Cardiac muscle cell (in vitro differentiated cells and primary cell): ENCODE data around the gene DHRS7. TPM values are rescaled to one million over a fixed set of nuclear protein-coding genes. Genes with fewer than 3 reads are reported as not detected.

Experiments used
- DNase-seq, 2 donors: peaks; one replicate each; pipeline versions ENCODE4 v3.0.0 to v3.0.0-alpha.2; 2010 to 2017; ENCODE audit warnings: low read depth in 1 of 2, low spot score in 1 of 2
- H3K27ac ChIP-seq: fragments of 200-600 bp; sonication (generic); 2 replicates; pipeline ENCODE4 v1.5.1; 2016
- H3K27me3 ChIP-seq: fragments of 200-600 bp; sonication (generic); 2 replicates; pipeline ENCODE4 v1.6.0; 2016; ENCODE audit warnings: control low read depth
- H3K36me3 ChIP-seq: fragments of 200-600 bp; sonication (generic); 2 replicates; pipeline ENCODE4 v1.5.1; 2016; ENCODE audit warnings: control low read depth
- H3K4me1 ChIP-seq: fragments of 200-600 bp; sonication (generic); 2 replicates; pipeline ENCODE4 v1.8.1; 2017; ENCODE audit warnings: low read depth, mild to moderate bottlenecking, mixed run types
- H3K4me3 ChIP-seq: fragments of 200-600 bp; sonication (generic); 2 replicates; pipeline ENCODE4 v1.5.1; 2016; ENCODE audit warnings: mild to moderate bottlenecking
- H3K9me3 ChIP-seq: fragments of 200-600 bp; sonication (generic); 2 replicates; pipeline ENCODE4 v1.5.1; 2017; ENCODE audit warnings: low read depth, mild to moderate bottlenecking, control low read depth
- polyA plus RNA-seq: library from polyadenylated mRNA; unstranded; fragments of >200 nt; fragmentation: Nextera tagmentation; extraction: Ambion mirVana; gene quantifications from 2 replicates; pipeline ENCODE4 v1.2.1, GENCODE V29; 2016
- total RNA-seq: library from RNA; depleted of rRNA; stranded (reverse); fragments of >200 nt; gene quantifications from 2 replicates; pipeline ENCODE4 v1.2.3, GENCODE V29; 2016
- TF ChIP-seq, protein P1 (sequence below): IDR thresholded peaks from 2 replicates; pipeline ENCODE4 v1.5.1; 2012; ENCODE audit warnings: low read depth, mild to moderate bottlenecking, low read length

Gene DHRS7
- total and polyA plus RNA-seq, 2 experiments from 2014 or later = 24.1 to 36.4 TPM

DNA sequence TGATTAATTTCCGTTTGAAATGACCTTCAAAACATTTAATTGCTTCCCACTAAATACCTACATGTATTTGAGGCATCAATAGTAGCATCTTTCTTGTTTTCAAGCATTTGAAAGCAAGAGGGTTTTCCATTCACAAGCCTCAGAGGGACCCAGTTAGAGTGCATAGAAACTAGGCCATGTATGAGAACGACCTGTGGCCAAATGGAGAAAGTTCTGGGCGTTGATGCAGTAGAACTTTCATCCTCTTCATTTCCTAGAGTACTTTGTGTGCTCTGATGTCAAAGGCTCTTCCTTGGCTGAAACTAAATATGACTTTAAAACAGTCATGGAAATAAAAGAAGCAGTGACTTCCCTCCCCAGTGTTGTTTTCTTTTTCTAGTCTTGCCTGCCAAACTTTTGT lies 944 bp upstream of the DHRS7 start:
- no peak for DNase-seq
- H3K27ac ChIP-seq = no peak overlapping the region
- H3K36me3 ChIP-seq = no peaks in the 10 kb centered on the region
- H3K27me3 ChIP-seq = no peaks in the 10 kb centered on the region
- no peak overlapping the region for H3K4me3 ChIP-seq
- no peaks in the 10 kb centered on the region for H3K4me1 ChIP-seq
- no peaks in the 10 kb centered on the region for H3K9me3 ChIP-seq
- TF ChIP-seq, protein P1, sequence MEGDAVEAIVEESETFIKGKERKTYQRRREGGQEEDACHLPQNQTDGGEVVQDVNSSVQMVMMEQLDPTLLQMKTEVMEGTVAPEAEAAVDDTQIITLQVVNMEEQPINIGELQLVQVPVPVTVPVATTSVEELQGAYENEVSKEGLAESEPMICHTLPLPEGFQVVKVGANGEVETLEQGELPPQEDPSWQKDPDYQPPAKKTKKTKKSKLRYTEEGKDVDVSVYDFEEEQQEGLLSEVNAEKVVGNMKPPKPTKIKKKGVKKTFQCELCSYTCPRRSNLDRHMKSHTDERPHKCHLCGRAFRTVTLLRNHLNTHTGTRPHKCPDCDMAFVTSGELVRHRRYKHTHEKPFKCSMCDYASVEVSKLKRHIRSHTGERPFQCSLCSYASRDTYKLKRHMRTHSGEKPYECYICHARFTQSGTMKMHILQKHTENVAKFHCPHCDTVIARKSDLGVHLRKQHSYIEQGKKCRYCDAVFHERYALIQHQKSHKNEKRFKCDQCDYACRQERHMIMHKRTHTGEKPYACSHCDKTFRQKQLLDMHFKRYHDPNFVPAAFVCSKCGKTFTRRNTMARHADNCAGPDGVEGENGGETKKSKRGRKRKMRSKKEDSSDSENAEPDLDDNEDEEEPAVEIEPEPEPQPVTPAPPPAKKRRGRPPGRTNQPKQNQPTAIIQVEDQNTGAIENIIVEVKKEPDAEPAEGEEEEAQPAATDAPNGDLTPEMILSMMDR = no peak

DNA sequence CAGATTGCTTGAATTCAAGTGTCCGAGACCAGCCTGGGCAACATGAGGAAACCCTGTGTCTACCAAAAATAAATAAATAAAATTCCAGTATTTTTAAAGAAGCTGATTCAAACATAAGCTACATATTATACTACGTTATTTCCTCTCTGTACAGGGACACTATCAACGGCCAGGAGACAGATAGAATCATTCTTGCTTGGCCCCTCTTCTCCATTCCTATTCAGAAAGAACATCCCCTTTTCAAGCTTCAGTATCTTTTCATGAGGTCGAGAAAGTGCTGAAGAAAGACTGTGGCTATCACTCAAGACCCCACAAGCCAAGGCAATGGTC lies 314 bp upstream of the DHRS7 start:
- Histone ChIP-seq H3K36me3 (no peaks in the 10 kb centered on the region), H3K27me3 (no peaks in the 10 kb centered on the region), H3K4me1 (no peaks in the 10 kb centered on the region), H3K27ac (peak overlapping the region; percentile 71), H3K4me3 (peak overlapping the region; percentile 70), H3K9me3 (no peaks in the 10 kb centered on the region)
- no peak for DNase-seq
- TF ChIP-seq, protein P1 = no peak

DNA sequence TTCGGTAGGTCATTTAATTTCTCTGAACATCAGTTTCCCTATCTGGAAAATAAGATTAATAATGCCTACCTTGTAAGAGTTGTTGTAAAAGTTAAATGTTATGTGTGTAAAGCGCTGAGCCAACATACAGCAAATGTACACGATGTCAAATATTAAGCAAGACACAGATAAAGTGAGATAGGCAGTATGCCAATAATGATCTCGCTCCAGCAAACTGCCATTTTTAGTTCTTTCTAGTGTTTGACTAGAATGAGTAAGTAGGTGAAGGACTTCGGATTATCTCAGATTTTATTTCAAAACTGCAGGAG lies 840 bp downstream of the DHRS7 start:
- TF ChIP-seq, protein P1 = no peak
- no peak for DNase-seq
- no peaks in the 10 kb centered on the region for H3K36me3 ChIP-seq
- no peaks in the 10 kb centered on the region for H3K27me3 ChIP-seq
- peak overlapping the region; percentile 70 for H3K4me3 ChIP-seq
- no peaks in the 10 kb centered on the region for H3K4me1 ChIP-seq
- no peaks in the 10 kb centered on the region for H3K9me3 ChIP-seq
- no peak overlapping the region for H3K27ac ChIP-seq

DNA sequence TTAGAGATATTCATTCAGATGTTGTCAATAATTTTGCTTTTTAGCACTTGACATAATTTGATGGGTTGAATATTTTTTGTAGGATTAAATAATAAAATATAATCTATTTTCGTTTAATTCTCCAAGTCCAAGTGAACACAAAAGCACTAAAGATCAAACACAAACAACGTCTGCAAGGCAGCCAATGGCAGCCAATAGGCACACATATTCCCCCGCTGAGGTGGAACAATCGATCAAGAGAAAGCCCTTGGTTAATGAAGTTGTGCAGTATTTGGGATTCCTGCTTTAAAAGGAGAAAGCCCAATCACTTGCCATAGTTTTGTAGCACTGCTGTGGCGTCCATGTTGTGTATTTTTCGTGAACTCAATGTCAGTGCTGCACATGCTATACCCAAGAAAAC lies 1.5 kb downstream of the DHRS7 start:
- Histone ChIP-seq H3K27me3 (no peaks in the 10 kb centered on the region), H3K4me3 (peak overlapping the region; percentile 70), H3K9me3 (no peaks in the 10 kb centered on the region), H3K4me1 (no peaks in the 10 kb centered on the region), H3K36me3 (no peaks in the 10 kb centered on the region), H3K27ac (no peak overlapping the region)
- DNase-seq = no peak
- TF ChIP-seq, protein P1 = no peak

DNA sequence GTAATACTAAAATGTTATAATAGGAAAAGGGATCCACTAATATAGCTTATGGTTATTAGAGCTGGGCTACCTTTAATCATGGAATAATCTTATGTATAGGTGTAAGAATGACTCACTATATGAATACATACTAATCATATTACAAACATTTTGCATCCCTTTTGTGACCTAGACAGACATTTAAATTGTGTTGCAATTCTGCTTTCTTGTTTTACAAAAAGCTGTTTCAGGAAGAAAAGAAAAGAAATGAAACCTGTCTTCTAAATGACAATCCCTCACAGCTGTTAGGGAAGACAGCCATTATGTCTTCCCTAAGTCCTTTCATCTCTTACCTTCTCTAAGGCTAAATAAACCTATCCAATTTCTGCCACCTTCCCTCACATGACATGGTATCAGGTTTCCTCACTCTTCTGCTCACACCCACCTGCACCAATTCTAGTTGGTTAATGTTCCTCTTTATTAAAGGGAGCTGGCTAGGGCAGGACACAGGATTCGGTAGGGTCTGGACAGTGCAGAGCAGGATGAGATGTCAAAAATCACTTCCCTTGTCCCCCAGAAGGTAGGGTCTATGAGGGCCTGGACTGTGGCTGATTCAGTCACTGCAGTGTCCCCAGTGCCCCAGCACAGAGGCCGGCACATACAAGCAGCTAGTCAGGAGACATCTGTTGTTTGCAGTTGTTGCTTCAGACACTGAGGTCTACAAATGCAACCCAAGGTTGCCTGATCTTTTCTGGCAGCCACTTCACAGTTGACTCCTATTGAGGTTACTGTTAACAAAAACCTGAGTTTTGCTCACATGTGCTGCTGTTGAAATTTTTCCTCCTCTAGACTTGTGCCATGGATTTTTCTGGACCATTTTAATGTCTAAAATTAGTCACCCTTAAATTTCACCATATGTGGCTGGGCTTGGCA lies 3.7 kb downstream of the DHRS7 start:
- H3K9me3 ChIP-seq = no peaks in the 10 kb centered on the region
- TF ChIP-seq, protein P1 = no peak
- no peaks in the 10 kb centered on the region for H3K27me3 ChIP-seq
- H3K27ac ChIP-seq = peak overlapping the region; percentile 60
- no peaks in the 10 kb centered on the region for H3K36me3 ChIP-seq
- peak in 1 of 2 donors; percentile 21 for DNase-seq
- H3K4me3 ChIP-seq = no peak overlapping the region
- no peaks in the 10 kb centered on the region for H3K4me1 ChIP-seq
